ENCODE measurements around the gene IFRD2.
A peak's percentile ranks its signal among the peaks of the same experiment; 100 is the strongest.

The IFRD2 gene

DNA sequence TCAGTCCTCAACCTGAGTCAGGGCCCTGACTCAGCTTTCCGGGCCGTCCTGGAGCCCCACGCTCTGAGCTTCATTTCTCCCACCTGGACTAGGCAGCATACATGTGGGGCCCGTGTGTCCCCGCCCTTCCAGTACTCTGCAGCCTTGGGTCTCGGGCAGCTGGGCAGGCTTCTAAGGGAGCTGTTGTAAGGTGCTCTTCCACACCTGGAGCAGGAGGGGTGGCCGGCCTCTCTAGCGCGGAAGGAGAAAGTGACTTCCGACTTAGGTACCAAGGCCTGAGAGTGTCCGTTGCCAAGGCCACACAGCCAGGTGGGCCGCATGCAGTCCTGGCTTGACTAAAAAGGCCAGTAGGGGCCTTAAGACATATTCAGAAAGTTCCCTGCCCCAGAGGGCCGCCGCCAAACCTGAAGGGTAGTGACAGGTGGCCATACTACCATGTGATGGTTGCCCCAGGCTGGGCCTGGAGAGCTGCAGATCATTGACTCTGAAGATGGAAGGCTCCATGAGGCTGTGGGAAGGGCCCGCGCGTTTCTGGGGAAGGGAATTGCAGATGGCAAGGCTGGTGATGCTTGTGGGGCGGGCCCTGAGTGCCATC is 32.7 kb downstream of the IFRD2 start:
- Histone ChIP-seq H3K27me3 (no peaks in the 10 kb centered on the region), H3K4me1 (peaks cover 4% of the 10 kb centered on the region), H3K9me3 (no peaks in the 10 kb centered on the region), H3K4me3 (ENCODE audit: low read depth, low read length) (no peak overlapping the region), H3K36me3 (peaks cover 4% of the 10 kb centered on the region)
- no peak for DNase-seq
- TF ChIP-seq, protein P1, sequence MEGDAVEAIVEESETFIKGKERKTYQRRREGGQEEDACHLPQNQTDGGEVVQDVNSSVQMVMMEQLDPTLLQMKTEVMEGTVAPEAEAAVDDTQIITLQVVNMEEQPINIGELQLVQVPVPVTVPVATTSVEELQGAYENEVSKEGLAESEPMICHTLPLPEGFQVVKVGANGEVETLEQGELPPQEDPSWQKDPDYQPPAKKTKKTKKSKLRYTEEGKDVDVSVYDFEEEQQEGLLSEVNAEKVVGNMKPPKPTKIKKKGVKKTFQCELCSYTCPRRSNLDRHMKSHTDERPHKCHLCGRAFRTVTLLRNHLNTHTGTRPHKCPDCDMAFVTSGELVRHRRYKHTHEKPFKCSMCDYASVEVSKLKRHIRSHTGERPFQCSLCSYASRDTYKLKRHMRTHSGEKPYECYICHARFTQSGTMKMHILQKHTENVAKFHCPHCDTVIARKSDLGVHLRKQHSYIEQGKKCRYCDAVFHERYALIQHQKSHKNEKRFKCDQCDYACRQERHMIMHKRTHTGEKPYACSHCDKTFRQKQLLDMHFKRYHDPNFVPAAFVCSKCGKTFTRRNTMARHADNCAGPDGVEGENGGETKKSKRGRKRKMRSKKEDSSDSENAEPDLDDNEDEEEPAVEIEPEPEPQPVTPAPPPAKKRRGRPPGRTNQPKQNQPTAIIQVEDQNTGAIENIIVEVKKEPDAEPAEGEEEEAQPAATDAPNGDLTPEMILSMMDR (IDR thresholded peaks at IDR 0.05; ENCODE audit: low read depth, low read length) = no peak

DNA sequence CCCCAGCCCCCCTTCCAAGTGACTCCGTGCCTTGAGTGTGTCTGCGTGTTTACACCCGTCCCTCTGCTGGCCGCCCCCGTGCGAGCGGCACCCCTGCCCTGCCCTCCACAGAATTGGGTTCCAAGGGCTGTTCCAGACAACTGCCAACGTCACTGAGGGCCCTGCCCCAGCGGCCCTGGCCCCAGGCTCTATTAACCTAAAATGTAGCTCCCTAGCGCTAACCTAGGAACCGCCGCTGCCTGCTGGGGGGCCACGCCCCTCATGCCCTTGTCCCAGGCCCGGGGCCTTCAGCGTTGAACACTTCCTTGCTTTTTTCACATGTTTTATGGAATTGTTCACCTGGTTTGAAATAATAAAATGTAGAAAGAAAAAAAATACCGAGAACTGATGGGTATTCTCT is 33.2 kb downstream of the IFRD2 start:
- no peak overlapping the region for H3K4me3 ChIP-seq (ENCODE audit: low read depth, low read length)
- TF ChIP-seq, protein P1 (IDR thresholded peaks at IDR 0.05; ENCODE audit: low read depth, low read length) = no peak
- no peaks in the 10 kb centered on the region for H3K27me3 ChIP-seq
- H3K9me3 ChIP-seq = no peaks in the 10 kb centered on the region
- peaks cover 4% of the 10 kb centered on the region for H3K36me3 ChIP-seq
- no peak for DNase-seq
- H3K4me1 ChIP-seq = peaks cover 4% of the 10 kb centered on the region

DNA sequence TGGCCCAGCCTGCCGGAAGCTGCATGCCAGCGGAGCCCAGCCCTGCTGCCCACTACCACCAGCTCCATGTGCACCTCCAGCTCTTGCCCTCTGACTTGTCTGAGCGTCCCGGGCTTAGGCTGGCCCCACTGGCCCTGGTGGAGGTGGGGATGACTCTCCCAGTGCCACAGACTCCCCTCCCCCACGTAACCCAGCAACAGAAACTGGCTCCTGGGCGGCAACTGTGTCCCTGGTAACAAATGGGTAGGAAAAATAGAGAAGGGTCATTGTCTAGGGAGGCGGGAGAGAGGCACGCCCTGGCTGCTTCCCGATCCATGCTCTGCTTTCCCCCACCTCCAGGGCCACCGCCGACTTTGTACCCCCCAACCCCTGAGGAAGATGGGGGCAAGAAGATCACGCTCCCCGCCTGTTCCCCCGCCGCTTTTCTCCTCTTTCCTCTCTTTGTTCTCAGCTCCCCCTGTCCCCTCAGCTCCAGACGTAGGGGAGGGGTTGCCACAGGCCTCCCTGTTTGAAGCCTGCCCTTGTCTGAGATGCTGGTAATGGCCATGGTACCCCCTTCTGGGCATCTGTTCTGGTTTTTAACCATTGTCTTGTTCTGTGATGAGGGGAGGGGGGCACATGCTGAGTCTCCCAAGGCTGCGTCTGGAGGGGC is 34.1 kb downstream of the IFRD2 start:
- no peaks in the 10 kb centered on the region for H3K27me3 ChIP-seq
- no peak overlapping the region for H3K4me3 ChIP-seq (ENCODE audit: low read depth, low read length)
- peaks cover 4% of the 10 kb centered on the region for H3K36me3 ChIP-seq
- TF ChIP-seq, protein P1 (IDR thresholded peaks at IDR 0.05; ENCODE audit: low read depth, low read length) = no peak
- no peak for DNase-seq
- no peaks in the 10 kb centered on the region for H3K9me3 ChIP-seq
- peaks cover 4% of the 10 kb centered on the region for H3K4me1 ChIP-seq

DNA sequence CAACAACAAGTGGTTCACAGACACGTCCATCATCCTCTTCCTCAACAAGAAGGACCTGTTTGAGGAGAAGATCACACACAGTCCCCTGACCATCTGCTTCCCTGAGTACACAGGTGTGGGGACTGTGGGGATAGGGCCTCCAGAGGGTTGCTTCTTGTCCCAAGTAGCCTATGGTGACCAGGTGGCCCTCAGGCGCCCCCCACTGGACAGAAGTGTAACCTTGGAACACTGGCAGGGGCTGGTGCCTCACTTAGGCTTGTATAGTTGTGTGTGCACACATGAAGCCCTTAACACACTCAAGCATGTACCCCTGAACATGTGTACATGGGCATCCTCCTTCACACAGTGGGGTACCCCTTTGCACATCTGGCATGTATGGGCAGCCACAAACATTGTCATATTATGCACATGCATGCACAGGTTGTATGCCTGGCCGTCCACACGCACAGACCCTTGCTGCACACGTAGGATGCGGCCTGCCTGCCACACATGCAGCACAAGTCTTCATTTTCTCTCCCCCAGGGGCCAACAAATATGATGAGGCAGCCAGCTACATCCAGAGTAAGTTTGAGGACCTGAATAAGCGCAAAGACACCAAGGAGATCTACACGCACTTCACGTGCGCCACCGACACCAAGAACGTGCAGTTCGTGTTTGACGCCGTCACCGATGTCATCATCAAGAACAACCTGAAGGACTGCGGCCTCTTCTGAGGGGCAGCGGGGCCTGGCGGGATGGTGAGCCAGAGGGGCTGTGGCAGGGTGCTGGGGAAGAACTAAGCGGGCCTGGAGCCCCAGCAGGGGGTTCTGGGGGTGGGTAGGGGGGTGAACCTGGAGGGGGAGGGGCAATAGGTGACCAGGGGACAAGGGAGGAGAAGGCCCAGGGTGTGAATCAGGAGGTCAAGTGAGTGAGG is 35.0 kb downstream of the IFRD2 start:
- Histone ChIP-seq H3K4me3 (ENCODE audit: low read depth, low read length) (no peak overlapping the region), H3K27me3 (no peaks in the 10 kb centered on the region), H3K4me1 (peaks cover 4% of the 10 kb centered on the region), H3K9me3 (no peaks in the 10 kb centered on the region), H3K36me3 (peaks cover 4% of the 10 kb centered on the region)
- TF ChIP-seq, protein P1 (IDR thresholded peaks at IDR 0.05; ENCODE audit: low read depth, low read length) = peak; percentile 63
- DNase-seq = peak; percentile 59

DNA sequence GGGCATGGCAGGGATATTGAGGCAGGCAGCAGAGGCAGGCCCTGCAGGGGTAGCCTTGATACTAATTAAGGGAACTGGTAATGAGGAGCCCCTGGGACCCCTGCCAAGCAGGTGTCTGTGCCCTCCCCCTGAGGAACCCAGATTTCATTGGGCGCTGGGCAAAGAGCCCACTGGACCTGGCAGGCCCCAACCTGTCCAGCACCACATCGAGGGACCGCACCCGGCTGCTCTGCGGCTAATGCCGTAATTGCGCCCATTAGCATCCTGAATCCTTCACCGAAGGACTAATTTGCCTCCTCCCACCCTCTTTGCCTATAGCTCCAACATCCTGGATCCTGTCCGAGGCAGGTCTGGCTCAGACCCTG is 37.0 kb downstream of the IFRD2 start:
- Histone ChIP-seq H3K4me1 (peaks cover 4% of the 10 kb centered on the region), H3K36me3 (peaks cover 4% of the 10 kb centered on the region), H3K4me3 (ENCODE audit: low read depth, low read length) (no peak overlapping the region), H3K9me3 (no peaks in the 10 kb centered on the region), H3K27me3 (no peaks in the 10 kb centered on the region)
- TF ChIP-seq, protein P1 (IDR thresholded peaks at IDR 0.05; ENCODE audit: low read depth, low read length) = no peak
- no peak for DNase-seq
